Astrocyte (in vitro differentiated cells and primary cell): Measurements from ENCODE around the gene HMCN1. TPM values are rescaled to one million over a fixed set of nuclear protein-coding genes. Genes with fewer than 3 reads are reported as not detected.

Experiments used
- DNase-seq: peaks from one replicate; pipeline ENCODE4 v3.0.0-alpha.2; 2010; ENCODE audit warnings: low read depth
- FAIRE-seq: peaks from 2 replicates; lab custom pipeline; 2011; peaks lifted over from hg19 to GRCh38; lab: Jason Lieb, UNC
- H2AFZ ChIP-seq: 2 replicates; pipeline ENCODE4 v1.6.0; 2012; ENCODE audit warnings: low read depth, low read length, inconsistent platforms
- H3K27ac ChIP-seq: 2 replicates; pipeline ENCODE4 v1.5.1; 2011; ENCODE audit warnings: low read depth, low read length, inconsistent platforms
- H3K27me3 ChIP-seq: 2 replicates; pipeline ENCODE4 v1.6.0; 2011; ENCODE audit warnings: low read length, inconsistent platforms; ENCODE audit not compliant: insufficient read depth
- H3K36me3 ChIP-seq: 2 replicates; pipeline ENCODE4 v1.5.1; 2011; ENCODE audit warnings: low read length, inconsistent platforms; ENCODE audit not compliant: insufficient read depth
- H3K4me1 ChIP-seq: 2 replicates; pipeline ENCODE4 v1.5.1; 2011; ENCODE audit warnings: low read length, inconsistent platforms; ENCODE audit not compliant: insufficient read depth
- H3K4me2 ChIP-seq: 2 replicates; pipeline ENCODE4 v1.6.0; 2012; ENCODE audit warnings: low read length, inconsistent platforms
- H3K4me3 ChIP-seq: 2 replicates; pipeline ENCODE4 v1.5.1; 2011; ENCODE audit warnings: low read depth, mild to moderate bottlenecking, low read length, inconsistent platforms; ENCODE audit not compliant: insufficient read depth
- H3K79me2 ChIP-seq: 2 replicates; pipeline ENCODE4 v1.6.0; 2012; ENCODE audit warnings: mild to moderate bottlenecking, low read length, inconsistent platforms; ENCODE audit not compliant: insufficient read depth
- H3K9ac ChIP-seq: 2 replicates; pipeline ENCODE4 v1.6.0; 2012; ENCODE audit warnings: mild to moderate bottlenecking, low read length, inconsistent platforms
- H3K9me3 ChIP-seq: 2 replicates; pipeline ENCODE4 v1.5.1; 2012; ENCODE audit warnings: low read depth, mild to moderate bottlenecking, low read length, inconsistent platforms; ENCODE audit not compliant: insufficient read depth
- H4K20me1 ChIP-seq: 2 replicates; pipeline ENCODE4 v1.6.0; 2012; ENCODE audit warnings: low read length, inconsistent platforms; ENCODE audit not compliant: insufficient read depth
- H3K27ac Mint-ChIP-seq: one replicate; pipeline ENCODE4 v1.8.0; 2021; ENCODE audit warnings: mild to moderate bottlenecking, mixed read lengths; ENCODE audit not compliant: unreplicated experiment
- H3K27me3 Mint-ChIP-seq: one replicate; pipeline ENCODE4 v1.8.0; 2021; ENCODE audit warnings: low read depth, mixed read lengths; ENCODE audit not compliant: unreplicated experiment
- H3K36me3 Mint-ChIP-seq: one replicate; pipeline ENCODE4 v1.8.0; 2021; ENCODE audit warnings: low read depth, mixed read lengths; ENCODE audit not compliant: unreplicated experiment
- H3K4me1 Mint-ChIP-seq: one replicate; pipeline ENCODE4 v1.8.0; 2021; ENCODE audit warnings: low read depth, mixed read lengths; ENCODE audit not compliant: unreplicated experiment
- H3K4me3 Mint-ChIP-seq: one replicate; pipeline ENCODE4 v1.8.0; 2021; ENCODE audit warnings: mild to moderate bottlenecking, moderate library complexity, mixed read lengths; ENCODE audit not compliant: unreplicated experiment
- H3K9me3 Mint-ChIP-seq: one replicate; pipeline ENCODE4 v1.8.0; 2021; ENCODE audit warnings: mild to moderate bottlenecking, mixed read lengths; ENCODE audit not compliant: unreplicated experiment
- EZH2 ChIP-seq: IDR thresholded peaks from 2 replicates; pipeline ENCODE4 v1.6.1; 2012; ENCODE audit warnings: mild to moderate bottlenecking, low read length, inconsistent platforms; ENCODE audit not compliant: insufficient read depth
- total RNA-seq: library from RNA; stranded (reverse); gene quantifications from 2 replicates; pipeline ENCODE4 v1.2.1, GENCODE V29; 2021
- TF ChIP-seq, protein P1 (sequence below): IDR thresholded peaks from 2 replicates; pipeline ENCODE4 v1.5.1; 2011; ENCODE audit warnings: low read depth, mild to moderate bottlenecking, inconsistent platforms, low read length, moderate library complexity; ENCODE audit not compliant: insufficient read depth

Gene HMCN1
- total RNA-seq, 1 donor from 2014 or later: 19.7 TPM

DNA sequence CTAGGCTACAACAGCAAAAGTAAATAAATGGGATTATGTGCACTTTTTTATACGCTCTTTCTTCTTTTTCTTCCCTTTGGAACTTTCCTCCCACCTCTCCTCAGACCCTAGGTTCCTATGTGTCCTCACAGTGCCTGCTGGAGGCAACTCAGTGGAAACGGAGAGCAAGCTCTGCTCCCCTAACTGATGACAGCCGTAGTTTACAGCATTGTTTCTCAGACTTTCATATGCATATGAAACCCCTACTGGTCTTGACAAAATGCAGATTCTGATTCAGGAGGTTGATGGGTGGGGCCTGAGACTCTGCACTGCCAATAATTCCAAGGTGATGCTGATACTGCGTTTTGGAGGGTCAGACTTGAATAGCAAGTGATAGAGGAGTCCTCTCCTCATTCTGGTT, 34.3 kb upstream of the HMCN1 start:
- H3K27me3 ChIP-seq: no peaks in the 10 kb centered on the region
- no peak overlapping the region for H3K9ac ChIP-seq
- H4K20me1 ChIP-seq: no peaks in the 10 kb centered on the region
- H3K9me3 ChIP-seq: no peaks in the 10 kb centered on the region
- no peak overlapping the region for H3K27ac Mint-ChIP-seq
- no peak overlapping the region for H3K4me3 Mint-ChIP-seq
- no peaks in the 10 kb centered on the region for H3K4me1 Mint-ChIP-seq
- no peak overlapping the region for H2AFZ ChIP-seq
- no peaks in the 10 kb centered on the region for H3K9me3 Mint-ChIP-seq
- H3K4me3 ChIP-seq: no peak overlapping the region
- TF ChIP-seq, protein P1, sequence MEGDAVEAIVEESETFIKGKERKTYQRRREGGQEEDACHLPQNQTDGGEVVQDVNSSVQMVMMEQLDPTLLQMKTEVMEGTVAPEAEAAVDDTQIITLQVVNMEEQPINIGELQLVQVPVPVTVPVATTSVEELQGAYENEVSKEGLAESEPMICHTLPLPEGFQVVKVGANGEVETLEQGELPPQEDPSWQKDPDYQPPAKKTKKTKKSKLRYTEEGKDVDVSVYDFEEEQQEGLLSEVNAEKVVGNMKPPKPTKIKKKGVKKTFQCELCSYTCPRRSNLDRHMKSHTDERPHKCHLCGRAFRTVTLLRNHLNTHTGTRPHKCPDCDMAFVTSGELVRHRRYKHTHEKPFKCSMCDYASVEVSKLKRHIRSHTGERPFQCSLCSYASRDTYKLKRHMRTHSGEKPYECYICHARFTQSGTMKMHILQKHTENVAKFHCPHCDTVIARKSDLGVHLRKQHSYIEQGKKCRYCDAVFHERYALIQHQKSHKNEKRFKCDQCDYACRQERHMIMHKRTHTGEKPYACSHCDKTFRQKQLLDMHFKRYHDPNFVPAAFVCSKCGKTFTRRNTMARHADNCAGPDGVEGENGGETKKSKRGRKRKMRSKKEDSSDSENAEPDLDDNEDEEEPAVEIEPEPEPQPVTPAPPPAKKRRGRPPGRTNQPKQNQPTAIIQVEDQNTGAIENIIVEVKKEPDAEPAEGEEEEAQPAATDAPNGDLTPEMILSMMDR: no peak
- no peak for TF ChIP-seq EZH2
- no peaks in the 10 kb centered on the region for H3K36me3 ChIP-seq
- peaks cover 8% of the 10 kb centered on the region for H3K27me3 Mint-ChIP-seq
- H3K79me2 ChIP-seq: no peaks in the 10 kb centered on the region
- FAIRE-seq: no peak
- no peaks in the 10 kb centered on the region for H3K36me3 Mint-ChIP-seq
- no peak overlapping the region for H3K27ac ChIP-seq
- no peak for DNase-seq
- H3K4me2 ChIP-seq: no peak overlapping the region
- H3K4me1 ChIP-seq: no peaks in the 10 kb centered on the region

DNA sequence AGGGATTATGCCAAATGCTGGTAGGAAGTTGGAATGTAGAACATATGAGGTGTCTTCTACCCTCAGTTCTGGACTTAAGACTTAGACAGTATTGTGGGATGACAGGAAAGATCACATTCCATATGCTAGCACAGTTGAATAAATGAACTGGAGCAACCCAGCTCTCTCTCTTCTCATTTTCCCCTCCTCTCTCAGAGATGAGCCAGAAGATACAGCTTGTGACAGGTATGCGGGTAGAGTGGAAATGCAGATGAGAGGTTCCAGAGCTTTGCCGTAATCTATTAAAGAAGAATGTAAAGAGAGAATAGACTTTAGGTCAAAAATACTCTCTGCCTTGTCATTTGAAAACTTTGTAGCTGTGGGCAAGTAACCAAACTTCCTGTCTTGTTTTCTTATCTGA, 32.5 kb upstream of the HMCN1 start:
- Histone ChIP-seq H2AFZ (no peak overlapping the region), H3K36me3 (no peaks in the 10 kb centered on the region), H3K27me3 (no peaks in the 10 kb centered on the region), H3K4me3 (no peak overlapping the region), H3K4me1 (no peaks in the 10 kb centered on the region), H3K9ac (no peak overlapping the region), H3K9me3 (no peaks in the 10 kb centered on the region), H3K27ac (no peak overlapping the region), H3K79me2 (no peaks in the 10 kb centered on the region), H4K20me1 (no peaks in the 10 kb centered on the region), H3K4me2 (no peak overlapping the region)
- TF ChIP-seq, protein P1: no peak
- TF ChIP-seq EZH2: no peak
- Mint-ChIP-seq H3K4me3 (no peak overlapping the region), H3K4me1 (no peaks in the 10 kb centered on the region), H3K9me3 (no peaks in the 10 kb centered on the region), H3K27me3 (peaks cover 8% of the 10 kb centered on the region), H3K27ac (no peak overlapping the region), H3K36me3 (no peaks in the 10 kb centered on the region)
- DNase-seq: no peak
- no peak for FAIRE-seq

DNA sequence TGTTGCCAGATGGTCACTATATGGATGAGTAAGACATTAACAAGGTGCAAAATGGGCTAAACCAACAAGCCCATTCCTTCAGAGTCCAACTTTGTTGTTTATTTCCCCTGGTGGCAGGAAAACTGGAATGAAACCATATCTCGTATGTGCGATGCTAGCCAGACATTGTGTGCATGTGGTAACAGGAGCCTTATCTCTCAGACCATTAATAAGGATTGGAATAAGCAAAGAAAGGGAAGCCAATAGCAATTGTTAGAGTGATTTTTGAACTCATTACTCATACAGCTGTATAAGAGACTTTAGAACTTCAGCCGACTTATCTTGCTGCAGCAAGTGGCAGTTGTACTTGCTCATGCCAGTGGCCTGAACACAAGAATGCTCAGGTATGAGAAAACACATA, 30.0 kb upstream of the HMCN1 start:
- H3K27ac Mint-ChIP-seq: no peak overlapping the region
- Histone ChIP-seq H3K27me3 (no peaks in the 10 kb centered on the region), H3K36me3 (no peaks in the 10 kb centered on the region), H3K27ac (no peak overlapping the region), H3K4me2 (no peak overlapping the region), H3K4me1 (no peaks in the 10 kb centered on the region), H3K4me3 (no peak overlapping the region), H3K79me2 (no peaks in the 10 kb centered on the region), H4K20me1 (no peaks in the 10 kb centered on the region), H2AFZ (no peak overlapping the region), H3K9me3 (no peaks in the 10 kb centered on the region), H3K9ac (no peak overlapping the region)
- no peak overlapping the region for H3K4me3 Mint-ChIP-seq
- H3K27me3 Mint-ChIP-seq: peaks cover 8% of the 10 kb centered on the region
- TF ChIP-seq, protein P1: no peak
- no peak for TF ChIP-seq EZH2
- H3K9me3 Mint-ChIP-seq: peaks cover 9% of the 10 kb centered on the region
- H3K36me3 Mint-ChIP-seq: peaks cover 4% of the 10 kb centered on the region
- peak; percentile 16 for DNase-seq
- no peaks in the 10 kb centered on the region for H3K4me1 Mint-ChIP-seq
- no peak for FAIRE-seq
